ENCODE data around the gene CACNA1C.

GRCh38 chr12:2049604-2050540 lies 2.9 kb upstream of the CACNA1C start:
- TF ChIP-seq, protein P1, sequence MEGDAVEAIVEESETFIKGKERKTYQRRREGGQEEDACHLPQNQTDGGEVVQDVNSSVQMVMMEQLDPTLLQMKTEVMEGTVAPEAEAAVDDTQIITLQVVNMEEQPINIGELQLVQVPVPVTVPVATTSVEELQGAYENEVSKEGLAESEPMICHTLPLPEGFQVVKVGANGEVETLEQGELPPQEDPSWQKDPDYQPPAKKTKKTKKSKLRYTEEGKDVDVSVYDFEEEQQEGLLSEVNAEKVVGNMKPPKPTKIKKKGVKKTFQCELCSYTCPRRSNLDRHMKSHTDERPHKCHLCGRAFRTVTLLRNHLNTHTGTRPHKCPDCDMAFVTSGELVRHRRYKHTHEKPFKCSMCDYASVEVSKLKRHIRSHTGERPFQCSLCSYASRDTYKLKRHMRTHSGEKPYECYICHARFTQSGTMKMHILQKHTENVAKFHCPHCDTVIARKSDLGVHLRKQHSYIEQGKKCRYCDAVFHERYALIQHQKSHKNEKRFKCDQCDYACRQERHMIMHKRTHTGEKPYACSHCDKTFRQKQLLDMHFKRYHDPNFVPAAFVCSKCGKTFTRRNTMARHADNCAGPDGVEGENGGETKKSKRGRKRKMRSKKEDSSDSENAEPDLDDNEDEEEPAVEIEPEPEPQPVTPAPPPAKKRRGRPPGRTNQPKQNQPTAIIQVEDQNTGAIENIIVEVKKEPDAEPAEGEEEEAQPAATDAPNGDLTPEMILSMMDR (IDR thresholded peaks at IDR 0.05) = no peak
- TF ChIP-seq POLR2A (IDR thresholded peaks at IDR 0.05) (no peak), EP300 (IDR thresholded peaks at IDR 0.05) (no peak), POLR2AphosphoS5 (IDR thresholded peaks at IDR 0.05) (no peak)

All from suprapubic skin (tissue), 4 donors.